Measurements from ENCODE around the gene MYO5C. TPM values are rescaled to one million over a fixed set of nuclear protein-coding genes. Genes with fewer than 3 reads are reported as not detected.

The MYO5C gene
- total RNA-seq, 1 experiment from 2014 or later, result 0.43 TPM

GRCh38 chr15:52257734-52258062, 37.9 kb downstream of the MYO5C start:
- no peaks in the 10 kb centered on the region for H3K27me3 ChIP-seq (replicated peaks; ENCODE audit: insufficient read depth, low read depth, low read length, poor library complexity)
- ChIA-PET CTCF (interaction anchor here (3.7 kb wide), 1 partner anchor 478 kb away, joined by 17 read pairs; no protein-coding TSS in a partner anchor), POLR2A (ENCODE audit: low non-redundant PET) (no interaction called here)
- intact Hi-C loops (cut with micrococcal nuclease; ENCODE audit: unreplicated experiment), result loop anchor here (5.0 kb wide), 1 partner anchor 80 kb away; no protein-coding TSS in a partner anchor
- H3K36me3 ChIP-seq (ENCODE audit: insufficient read depth, low read length, poor library complexity, severe bottlenecking), result no peaks in the 10 kb centered on the region
- H3K27ac ChIP-seq (ENCODE audit: low read depth, low read length, poor library complexity, severe bottlenecking), result no peak overlapping the region
- peak; percentile 72 for DNase-seq (ENCODE audit: low spot score)
- H3K4me3 ChIP-seq (ENCODE audit: low read depth, low read length, poor library complexity, severe bottlenecking), result no peak overlapping the region
- no peak for TF ChIP-seq EZH2 (IDR thresholded peaks at IDR 0.05; ENCODE audit: borderline replicate concordance, low read depth, low read length, poor library complexity, severe bottlenecking)
- no peak for TF ChIP-seq CTCF (conservative IDR thresholded peaks at IDR 0.05; ENCODE audit: low read depth, low read length)
- H3K9me3 ChIP-seq (ENCODE audit: low read depth, low read length, poor library complexity, severe bottlenecking), result no peaks in the 10 kb centered on the region
- no TSS peak for BruUV-seq (replicated peaks)
- H3K4me1 ChIP-seq (ENCODE audit: insufficient read depth, low read length, poor library complexity, severe bottlenecking), result peaks cover 5% of the 10 kb centered on the region

GRCh38 chr15:52256930-52257733, 38.5 kb downstream of the MYO5C start:
- BruUV-seq (replicated peaks), result no TSS peak
- H3K4me1 ChIP-seq (ENCODE audit: insufficient read depth, low read length, poor library complexity, severe bottlenecking), result peaks cover 5% of the 10 kb centered on the region
- ChIA-PET POLR2A (ENCODE audit: low non-redundant PET) (no interaction called here), CTCF (interaction anchor here (0.5 to 3.7 kb wide), 4 partner anchors 74 to 495 kb away, joined by 3 to 17 read pairs (median 4); no protein-coding TSS in a partner anchor)
- intact Hi-C loops (cut with micrococcal nuclease; ENCODE audit: unreplicated experiment), result loop anchor here (1.0 to 5.0 kb wide), 2 partner anchors 80 to 478 kb away; no protein-coding TSS in a partner anchor
- H3K4me3 ChIP-seq (ENCODE audit: low read depth, low read length, poor library complexity, severe bottlenecking), result no peak overlapping the region
- H3K9me3 ChIP-seq (ENCODE audit: low read depth, low read length, poor library complexity, severe bottlenecking), result no peaks in the 10 kb centered on the region
- H3K36me3 ChIP-seq (ENCODE audit: insufficient read depth, low read length, poor library complexity, severe bottlenecking), result no peaks in the 10 kb centered on the region
- TF ChIP-seq CTCF (conservative IDR thresholded peaks at IDR 0.05; ENCODE audit: low read depth, low read length) (no peak), EZH2 (IDR thresholded peaks at IDR 0.05; ENCODE audit: borderline replicate concordance, low read depth, low read length, poor library complexity, severe bottlenecking) (no peak)
- no peak overlapping the region for H3K27ac ChIP-seq (ENCODE audit: low read depth, low read length, poor library complexity, severe bottlenecking)
- H3K27me3 ChIP-seq (replicated peaks; ENCODE audit: insufficient read depth, low read depth, low read length, poor library complexity), result no peaks in the 10 kb centered on the region
- DNase-seq (ENCODE audit: low spot score), result peak; percentile 7

GRCh38 chr15:52256366-52256765, 39.2 kb downstream of the MYO5C start:
- BruUV-seq (replicated peaks), result no TSS peak
- H3K9me3 ChIP-seq (ENCODE audit: low read depth, low read length, poor library complexity, severe bottlenecking), result no peaks in the 10 kb centered on the region
- H3K36me3 ChIP-seq (ENCODE audit: insufficient read depth, low read length, poor library complexity, severe bottlenecking), result no peaks in the 10 kb centered on the region
- H3K27me3 ChIP-seq (replicated peaks; ENCODE audit: insufficient read depth, low read depth, low read length, poor library complexity), result no peaks in the 10 kb centered on the region
- H3K4me1 ChIP-seq (ENCODE audit: insufficient read depth, low read length, poor library complexity, severe bottlenecking), result peaks cover 5% of the 10 kb centered on the region
- CTCF ChIA-PET, result interaction anchor here (0.6 to 3.7 kb wide), 3 partner anchors 75 to 479 kb away, joined by 3 to 17 read pairs (median 4); no protein-coding TSS in a partner anchor
- H3K4me3 ChIP-seq (ENCODE audit: low read depth, low read length, poor library complexity, severe bottlenecking), result no peak overlapping the region
- intact Hi-C loops (cut with micrococcal nuclease; ENCODE audit: unreplicated experiment), result loop anchor here (1.0 to 5.0 kb wide), 2 partner anchors 81 to 479 kb away; no protein-coding TSS in a partner anchor
- POLR2A ChIA-PET (ENCODE audit: low non-redundant PET), result no interaction called here
- peak; percentile 81 for TF ChIP-seq CTCF (conservative IDR thresholded peaks at IDR 0.05; ENCODE audit: low read depth, low read length)
- no peak for TF ChIP-seq EZH2 (IDR thresholded peaks at IDR 0.05; ENCODE audit: borderline replicate concordance, low read depth, low read length, poor library complexity, severe bottlenecking)
- no peak overlapping the region for H3K27ac ChIP-seq (ENCODE audit: low read depth, low read length, poor library complexity, severe bottlenecking)
- DNase-seq (ENCODE audit: low spot score), result peak; percentile 82

Data from A673 (cell line).